Activated CD4-positive, CD25-positive, alpha-beta regulatory T cell treated with anti-CD3 and anti-CD28 coated beads, Interleukin-2, amount 50 U/mL, for 24 hours (primary cell): Measurements from ENCODE around the gene TNRC6B.
"Not testable (repeated sequence)": the region's sequence is repeated elsewhere in the genome, so short reads cannot be mapped to it uniquely, and the experiment has no call there.

ENCODE experiments used
- ATAC-seq, 2 donors: fragments of 150-1000 bp; cut with Tn5 transposase; one replicate each; pipeline ENCODE4 v1.10.0; 2021; ENCODE audit warnings: mild to moderate bottlenecking in 1 of 2, moderate library complexity in 1 of 2

The TNRC6B gene

DNA sequence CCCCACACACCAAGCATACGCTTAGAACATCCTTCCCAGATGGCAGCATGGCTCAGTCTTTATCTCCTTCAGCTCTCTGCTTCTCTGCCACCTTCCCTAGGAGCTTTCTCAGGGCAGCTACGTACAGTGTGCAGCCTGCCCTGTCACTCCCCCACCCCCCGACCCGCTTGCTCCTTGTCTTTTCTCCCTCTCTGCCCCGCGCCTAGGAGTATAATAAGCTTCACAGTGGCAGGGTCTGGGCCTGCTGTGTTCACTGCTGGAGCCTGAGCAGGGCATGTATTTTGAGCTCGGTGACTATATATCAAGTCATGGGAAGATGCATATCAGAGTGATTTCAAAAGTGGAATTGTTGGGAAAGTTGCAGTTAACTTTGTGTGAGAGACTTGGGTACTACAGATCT is 112.8 kb downstream of the TNRC6B start:
- peak; percentile 11 to 16 for ATAC-seq

DNA sequence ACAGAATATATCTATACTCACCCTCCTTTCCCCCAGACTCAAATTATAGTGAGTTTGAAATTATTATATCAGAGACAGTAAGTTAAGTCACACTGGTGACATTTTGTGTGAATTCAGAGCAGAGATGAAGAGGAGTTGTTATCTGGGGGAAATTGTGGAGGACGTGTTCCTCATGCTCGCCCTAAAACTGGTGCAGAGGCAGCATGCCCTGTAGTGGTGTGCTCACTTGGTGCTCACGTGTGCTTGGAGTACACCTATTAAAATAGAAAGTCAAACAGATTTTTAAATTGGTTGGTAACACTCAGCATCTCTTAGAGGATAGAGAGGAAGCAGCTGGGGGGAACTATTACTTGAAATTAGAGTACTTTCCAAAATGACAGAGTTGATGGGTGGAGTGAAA is 117.0 kb downstream of the TNRC6B start:
- no peak for ATAC-seq

DNA sequence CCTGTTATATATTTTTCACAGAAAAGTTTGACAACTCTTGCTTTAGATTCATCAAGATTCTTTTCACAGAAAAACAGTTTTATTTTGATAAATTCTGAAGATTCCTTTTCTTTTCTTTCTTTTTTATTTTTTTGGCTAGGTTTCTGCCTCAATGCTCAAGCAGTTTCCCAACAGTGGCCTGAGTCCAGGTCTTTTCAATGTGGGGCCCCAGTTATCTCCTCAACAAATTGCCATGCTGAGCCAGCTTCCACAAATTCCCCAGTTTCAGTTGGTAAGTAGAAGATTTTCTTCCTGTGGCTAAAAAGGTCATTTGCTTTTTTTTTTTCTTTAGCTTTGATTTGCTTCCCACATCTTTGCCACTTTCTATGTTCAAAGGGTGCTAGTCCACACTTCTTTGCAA is 122.6 kb downstream of the TNRC6B start:
- ATAC-seq: no peak

DNA sequence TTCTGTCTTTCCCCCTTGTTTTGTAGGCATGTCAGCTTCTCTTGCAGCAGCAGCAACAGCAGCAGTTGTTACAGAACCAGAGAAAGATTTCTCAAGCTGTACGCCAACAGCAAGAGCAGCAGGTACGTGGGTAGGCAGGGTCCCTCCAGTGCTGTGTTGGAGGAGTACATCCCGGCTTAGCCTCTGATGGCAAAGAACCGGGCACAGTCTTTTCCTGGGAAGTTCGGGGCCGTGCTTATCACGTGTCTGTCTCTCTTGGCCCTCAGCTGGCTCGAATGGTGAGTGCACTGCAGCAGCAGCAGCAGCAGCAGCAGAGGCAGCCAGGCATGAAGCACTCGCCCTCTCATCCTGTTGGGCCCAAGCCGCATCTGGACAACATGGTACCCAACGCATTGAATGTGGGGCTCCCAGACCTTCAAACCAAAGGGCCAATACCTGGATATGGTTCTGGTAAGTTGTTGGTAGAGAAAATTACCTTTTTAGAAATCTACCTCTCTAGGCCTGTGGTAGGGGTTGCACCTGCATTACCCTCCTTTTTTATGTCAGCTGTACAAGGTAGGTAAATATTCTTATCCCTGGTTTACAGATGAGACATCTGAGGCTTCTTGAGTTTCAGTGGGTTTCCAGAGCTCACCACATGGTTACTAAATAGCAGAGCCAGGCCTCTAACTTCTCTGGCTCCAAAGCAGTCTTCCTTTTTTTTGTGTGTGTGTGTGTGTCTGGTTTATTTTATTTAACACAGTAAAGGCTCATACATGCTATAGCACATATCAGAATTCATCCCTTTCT is 123.4 kb downstream of the TNRC6B start:
- ATAC-seq: no peak

DNA sequence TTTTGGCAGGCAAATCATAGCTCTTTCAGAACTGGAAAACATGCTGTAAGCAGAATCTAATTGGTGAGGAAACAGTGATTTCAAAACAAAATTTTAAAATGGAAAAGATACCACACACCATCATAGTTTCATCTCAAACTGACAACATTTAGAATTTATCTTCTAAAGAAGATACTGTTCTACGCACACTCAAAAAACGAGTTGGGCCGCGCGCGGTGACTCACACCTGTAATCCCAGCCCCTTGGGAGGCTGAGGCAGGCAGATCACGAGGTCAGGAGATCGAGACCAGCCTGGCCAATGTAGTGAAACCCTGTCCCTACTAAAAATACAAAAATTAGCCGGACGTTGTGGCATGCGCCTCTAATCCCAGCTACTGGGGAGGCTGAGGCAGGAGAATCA is 124.4 kb downstream of the TNRC6B start:
- ATAC-seq: no peak

DNA sequence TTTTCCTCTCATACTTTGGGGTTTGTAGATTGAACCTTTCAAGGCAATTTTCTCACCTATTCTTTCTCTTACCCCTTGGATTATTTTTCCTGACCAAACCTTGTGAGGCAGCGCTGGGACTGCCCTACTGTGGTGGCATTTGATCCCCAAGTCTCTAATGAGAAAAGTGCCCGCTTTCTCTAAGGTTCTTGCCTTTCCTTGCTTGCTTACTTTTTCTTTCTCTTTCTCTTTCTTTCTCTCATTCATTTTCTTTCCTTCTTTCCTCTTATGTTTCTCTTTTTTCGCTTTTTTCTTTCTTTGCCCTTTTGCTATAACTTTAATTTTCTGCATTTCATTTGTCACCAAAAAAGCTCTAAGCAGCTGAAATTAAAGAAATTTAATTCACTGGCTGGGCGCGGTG is 127.9 kb downstream of the TNRC6B start:
- no peak for ATAC-seq

DNA sequence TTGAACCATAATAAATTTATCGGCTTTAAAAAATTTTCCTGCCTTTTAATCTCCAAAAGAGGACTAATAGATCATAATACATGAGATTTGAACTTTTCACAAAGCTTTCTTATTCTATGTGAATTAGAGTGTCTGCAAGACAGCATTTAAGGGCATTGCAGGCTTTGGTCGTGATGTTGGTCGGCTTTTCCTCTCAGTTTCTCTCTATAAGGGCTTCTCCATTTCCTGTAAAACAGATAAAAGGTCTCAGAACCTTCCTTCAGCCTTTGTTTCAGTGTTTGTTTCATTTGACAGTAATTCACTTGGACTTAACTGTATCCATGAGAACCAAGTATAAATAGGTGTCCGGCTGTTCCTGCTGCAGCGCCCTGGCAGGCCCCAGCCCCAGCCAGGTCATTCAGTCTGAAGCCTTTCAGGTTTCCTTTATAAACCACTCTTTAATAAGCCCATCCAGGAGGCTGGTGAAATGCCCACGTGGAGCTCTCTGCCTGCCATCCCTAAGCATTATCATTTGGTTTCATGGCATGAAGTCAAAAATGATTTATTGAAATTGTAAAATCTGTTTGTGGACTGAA is 131.4 kb downstream of the TNRC6B start:
- ATAC-seq: no peak

DNA sequence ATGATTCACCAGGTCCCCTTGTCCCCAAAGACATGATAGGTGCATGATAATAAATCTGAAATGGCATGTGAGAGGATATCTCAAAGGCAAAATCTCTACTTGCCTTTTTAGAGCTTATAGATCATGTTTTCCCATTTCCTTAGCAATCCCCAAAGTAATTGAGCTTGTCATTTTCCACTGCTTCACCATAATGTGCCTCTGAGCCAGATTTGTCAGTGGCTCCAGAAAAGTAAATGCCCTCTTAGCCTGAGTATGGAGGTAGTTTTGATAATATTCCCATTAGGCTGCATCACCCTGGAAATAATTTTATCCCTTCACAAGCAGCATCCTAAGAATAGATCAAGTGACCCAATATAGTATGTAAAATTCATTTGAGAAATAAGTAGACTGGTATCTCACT is 131.9 kb downstream of the TNRC6B start:
- ATAC-seq: no peak

DNA sequence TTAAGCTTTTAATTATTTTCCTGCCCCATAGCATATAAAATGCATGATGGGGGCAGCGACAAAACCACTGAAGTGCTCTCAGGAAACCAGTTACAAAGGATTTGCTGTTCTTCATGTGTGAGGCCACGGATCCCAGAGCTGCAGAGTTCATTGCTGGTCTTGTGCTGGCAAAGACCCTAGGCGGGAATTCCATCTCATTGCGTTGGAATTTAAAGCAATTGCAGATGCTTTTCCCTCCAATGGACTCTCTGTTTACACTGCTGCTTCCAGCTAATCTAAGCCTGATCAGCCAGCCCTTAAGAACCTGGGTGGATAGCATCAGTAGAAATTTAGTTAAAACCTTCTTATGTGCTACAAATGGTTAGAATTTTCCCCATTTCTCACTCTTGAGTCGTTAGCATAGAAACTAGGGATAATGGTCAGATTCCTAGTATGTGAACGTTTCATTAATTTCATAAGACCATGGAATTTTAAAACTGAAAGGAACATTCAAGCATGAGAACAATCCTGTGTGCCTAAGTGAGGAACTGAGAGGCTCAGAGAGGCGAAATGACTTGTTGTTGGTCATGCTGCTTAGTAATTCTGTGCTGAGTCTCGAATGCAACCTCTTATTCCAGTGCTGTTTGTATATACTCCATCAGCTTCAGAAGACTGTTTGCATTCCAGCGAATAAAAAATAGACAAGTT is 132.5 kb downstream of the TNRC6B start:
- no peak for ATAC-seq

DNA sequence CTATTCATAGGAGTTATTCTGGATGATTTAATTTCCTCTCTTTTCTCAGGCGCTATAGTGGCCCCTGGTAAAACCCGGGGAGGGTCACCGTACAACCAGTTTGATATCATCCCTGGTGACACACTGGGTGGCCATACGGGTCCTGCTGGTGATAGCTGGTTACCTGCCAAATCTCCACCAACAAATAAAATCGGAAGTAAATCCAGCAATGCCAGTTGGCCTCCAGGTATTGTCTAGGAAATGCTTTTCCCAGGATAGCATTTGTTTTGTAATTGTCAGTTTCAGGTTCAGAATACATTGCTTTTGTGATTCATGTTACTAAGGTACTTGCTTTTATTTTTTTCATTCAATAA is 133.0 kb downstream of the TNRC6B start:
- no peak for ATAC-seq

DNA sequence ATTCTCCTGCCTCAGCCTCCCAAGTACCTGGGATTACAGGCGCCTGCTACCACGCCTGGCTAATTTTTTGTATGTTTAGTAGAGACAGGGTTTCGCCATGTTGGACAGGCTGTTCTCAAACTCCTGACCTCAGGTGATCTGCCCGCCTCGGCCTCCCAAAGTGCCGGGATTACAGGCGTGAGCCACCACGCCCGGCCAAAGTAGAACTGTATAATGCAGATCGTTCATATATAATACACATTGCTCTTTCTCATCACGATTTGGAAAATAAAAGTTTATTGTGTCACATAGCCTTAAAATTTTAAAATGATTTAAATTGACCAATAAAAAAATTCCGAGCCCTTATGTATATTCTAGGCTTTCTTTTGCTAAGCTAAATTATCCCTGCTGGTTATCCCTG is 133.9 kb downstream of the TNRC6B start:
- not testable (repeated sequence) for ATAC-seq

DNA sequence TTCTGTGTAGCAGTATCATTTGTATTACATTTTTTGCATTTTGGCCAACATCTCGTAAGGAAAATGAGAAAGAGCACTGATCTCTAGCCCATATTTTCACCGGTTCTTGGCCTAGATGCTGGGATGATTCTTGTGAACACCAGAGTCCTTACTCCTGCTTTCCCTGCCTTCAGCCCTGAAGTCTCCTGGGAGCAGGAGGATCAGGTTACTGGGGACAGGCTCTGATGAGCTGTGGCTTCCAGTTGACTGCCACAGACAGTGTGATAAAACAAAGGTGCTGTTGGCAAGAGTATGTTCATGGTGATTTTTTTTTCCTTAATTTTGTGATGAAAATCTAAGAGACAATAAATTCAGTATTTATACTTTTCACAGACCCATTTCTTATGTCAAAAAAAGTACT is 134.3 kb downstream of the TNRC6B start:
- ATAC-seq: no peak

DNA sequence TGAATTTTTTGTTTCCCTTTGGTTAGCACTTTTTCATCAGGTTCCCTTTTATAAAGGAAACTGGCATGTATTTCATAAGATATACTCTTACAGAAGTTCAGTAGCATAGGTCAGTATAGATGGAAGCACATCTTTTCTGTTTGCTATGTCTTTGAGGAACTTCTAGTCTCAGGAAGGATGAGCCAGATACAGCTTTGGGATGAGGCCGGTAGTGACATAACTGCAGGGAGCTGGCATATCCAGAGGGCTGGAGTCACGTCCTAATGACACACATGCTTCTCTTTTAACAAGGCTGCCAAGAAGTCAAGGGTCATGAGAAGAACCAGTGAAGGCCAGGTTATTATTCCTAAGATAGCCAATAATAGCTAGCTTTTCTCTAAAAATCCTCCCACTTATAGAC is 135.3 kb downstream of the TNRC6B start:
- ATAC-seq: no peak

DNA sequence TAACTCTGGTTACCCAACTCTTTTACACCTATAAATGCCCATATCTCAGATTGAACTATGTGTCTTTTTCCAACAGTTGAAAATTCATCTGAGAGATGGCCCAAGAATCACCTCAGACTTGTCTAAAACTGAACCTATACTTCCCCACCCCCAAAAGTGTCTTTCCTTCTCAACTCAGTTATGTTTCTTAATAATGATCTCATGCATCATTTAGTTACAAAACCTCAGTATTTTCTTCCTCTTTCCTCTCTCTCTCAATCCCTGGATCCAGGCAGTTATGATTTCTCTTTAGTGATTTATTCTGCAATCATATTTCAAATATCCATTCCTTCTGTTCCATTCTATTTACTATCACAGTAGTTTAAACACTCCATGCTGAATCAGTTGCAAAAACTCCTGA is 136.3 kb downstream of the TNRC6B start:
- ATAC-seq: no peak

DNA sequence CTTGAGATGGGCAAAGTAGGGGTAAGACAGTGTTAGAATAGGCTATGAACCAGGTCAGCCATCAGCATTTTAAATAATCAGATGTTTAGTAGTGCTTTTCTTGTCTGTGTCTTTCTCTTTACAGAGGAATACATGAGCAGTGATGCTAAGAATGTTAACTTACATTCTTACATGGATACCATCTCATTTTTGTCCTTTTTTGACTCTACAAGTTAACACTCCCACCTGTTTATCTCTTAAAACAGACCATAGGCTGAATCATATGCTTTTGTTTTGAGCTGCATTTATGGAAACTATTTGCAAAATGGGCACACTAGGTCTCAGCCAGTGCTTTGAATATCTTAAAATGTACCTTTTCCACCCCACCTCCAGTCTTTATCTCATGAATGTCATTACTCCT is 143.0 kb downstream of the TNRC6B start:
- ATAC-seq: no peak

DNA sequence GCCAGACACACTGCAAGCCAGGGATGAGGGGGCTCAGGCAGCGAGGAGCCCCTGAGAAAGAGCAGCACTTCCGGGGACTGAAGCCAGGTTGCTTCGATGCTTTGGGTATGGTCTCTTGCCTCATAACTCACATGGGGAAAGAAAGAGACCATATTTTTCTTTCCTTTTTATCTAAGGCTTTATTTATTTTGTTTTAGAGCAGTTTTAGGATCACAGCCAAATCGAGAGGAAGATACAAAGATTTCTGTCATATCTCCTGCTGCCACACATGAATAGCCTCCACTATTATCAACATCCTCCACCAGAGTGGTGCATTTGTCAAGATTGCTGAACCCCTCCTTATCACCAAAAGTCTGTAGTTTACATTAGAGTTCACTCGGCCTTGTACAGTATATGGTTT is 144.3 kb downstream of the TNRC6B start:
- ATAC-seq: no peak

DNA sequence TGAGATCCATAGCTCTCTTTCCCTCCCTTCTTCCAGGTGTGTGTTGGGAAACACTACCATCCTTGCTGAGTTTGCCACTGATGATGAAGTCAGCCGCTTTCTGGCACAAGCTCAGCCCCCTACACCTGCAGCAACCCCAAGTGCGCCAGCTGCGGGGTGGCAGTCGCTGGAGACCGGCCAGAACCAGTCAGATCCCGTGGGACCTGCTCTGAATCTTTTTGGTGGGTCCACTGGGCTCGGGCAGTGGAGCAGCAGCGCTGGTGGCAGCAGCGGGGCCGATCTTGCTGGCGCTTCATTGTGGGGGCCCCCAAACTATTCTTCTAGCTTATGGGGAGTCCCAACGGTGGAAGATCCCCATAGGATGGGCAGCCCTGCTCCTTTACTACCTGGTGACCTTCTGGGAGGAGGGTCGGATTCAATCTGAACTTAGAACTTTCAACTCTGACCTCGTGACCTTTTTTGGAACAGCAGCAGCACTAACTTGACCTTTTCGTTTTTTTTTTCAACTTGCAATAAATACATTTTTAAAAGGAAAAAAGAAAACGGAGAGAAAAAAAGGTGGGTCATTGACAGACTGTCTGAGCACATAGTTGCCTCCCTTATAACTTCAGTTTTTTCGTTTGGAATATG is 145.2 kb downstream of the TNRC6B start:
- ATAC-seq: no peak

DNA sequence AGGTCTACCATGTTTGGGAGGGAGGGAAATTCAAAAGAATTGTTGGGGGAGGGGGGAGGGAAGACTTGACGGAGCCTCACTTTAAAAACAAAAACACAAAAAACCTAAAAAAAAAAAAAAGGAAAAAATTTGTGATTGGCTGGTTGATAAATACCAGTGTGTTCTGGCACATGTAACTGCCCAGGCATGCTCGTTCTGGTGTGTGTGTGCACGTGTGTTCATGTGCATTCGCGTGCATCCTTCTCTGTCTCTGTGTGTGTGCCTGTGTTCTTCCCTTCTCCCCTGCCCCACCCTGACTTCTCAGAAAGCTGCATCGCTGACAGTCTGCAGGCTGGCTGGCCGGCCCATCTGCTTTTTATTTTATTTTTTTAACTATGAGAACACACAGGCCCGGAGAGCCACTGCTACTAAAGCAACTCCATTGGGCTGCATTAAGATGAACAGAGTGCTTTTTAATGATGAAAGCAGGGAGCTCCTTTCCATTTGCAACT is 146.0 kb downstream of the TNRC6B start:
- no peak for ATAC-seq

DNA sequence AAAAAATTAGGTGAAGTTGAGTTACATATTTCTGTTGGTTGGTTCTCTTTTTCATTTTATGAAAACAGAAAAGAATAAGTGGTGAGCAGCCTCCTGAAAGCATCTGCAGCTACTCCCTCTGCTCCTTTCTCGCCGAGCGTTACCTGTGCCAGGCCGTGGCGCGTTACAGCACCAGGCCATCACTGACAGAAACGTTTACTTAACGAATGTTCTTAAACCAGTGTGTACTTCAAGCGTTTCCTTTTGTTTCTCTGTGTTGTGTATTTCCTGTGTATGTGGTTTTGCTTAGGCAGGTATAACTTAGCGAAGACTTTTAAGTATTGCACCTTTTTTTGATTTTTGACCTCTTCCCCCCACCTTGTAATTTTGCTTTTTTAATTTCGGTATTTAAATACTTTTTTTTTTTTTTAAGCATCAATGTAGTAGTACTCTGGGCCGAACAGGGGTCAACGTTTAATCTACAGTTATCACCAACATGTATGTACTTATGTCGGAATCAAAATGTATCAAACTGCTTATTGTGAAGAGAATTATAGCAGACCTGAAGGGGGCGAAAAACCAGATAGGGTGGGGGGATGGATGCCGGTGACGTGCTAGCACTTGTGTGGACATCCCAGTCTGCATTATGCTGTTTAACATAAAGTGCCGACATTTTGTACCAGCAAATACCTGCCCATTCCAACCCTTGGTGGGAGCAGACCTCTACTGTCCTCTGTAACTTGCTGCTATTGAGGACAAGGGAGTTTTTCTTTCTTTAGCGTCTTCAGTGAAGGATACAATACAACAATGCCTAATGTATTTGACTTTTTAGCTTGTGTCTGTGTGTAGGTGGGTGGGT is 147.0 kb downstream of the TNRC6B start:
- peak; percentile 28 to 49 for ATAC-seq

DNA sequence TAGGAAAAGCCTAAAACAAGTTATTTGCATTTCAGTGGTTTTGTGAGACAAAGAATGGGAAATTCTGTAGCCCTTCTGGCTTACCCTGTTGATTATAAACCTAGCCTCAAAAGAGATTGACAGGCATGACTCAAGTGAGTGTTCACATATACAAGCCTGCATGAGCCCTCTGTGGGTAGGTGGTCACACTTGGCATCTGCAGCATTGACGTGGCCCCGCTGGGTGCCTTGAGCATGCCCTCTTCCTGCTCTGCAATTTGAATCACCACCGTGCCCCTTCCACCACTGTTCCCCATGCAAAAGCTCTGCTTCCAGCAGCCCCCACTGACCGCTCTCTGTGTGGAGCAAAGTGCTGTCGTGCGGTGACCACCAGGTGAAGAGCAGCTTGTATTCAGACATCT is 147.6 kb downstream of the TNRC6B start:
- ATAC-seq: peak; percentile 91 to 95

DNA sequence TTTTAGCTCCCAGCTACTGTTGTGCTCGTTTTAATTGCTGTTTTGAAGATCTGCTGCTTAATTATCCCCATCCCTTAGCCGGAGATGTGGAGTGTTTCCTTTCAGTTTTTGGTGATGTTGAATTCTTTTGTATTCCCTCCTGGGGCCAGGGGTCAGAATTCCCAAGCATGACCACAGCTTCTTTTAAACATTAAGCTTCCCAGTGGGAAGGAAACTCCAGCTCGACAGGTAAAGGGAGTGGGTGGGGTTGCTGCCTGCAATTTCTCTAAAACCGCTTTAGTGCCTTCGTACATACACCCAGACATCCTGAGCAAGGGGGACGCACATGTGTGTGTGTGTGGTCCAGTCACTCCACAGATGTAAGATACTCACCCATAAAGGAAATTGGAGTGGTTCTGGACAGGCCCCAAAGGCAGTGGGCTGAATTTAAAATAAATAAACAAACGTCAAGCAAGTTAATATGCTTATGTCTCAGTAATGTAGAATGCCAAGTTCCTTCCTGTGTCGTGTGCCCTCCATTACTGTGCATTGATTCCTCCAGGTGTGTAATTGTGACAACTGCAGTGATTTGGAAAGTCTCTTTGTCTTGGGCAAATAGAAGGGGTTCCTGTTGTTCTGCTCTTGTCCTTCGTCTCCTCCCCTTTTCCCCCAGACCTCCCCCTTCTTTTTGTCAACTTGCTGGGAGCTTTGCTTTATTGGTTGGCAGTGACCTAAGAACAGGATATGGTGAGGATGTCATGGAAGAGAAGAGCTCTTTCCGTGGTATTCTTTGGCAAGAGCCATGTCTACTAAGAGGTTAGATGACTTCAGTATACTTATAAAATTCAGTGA is 149.4 kb downstream of the TNRC6B start:
- no peak for ATAC-seq
